K562 (cell line): ENCODE data around the gene GZMA. TPM values are rescaled to one million over a fixed set of nuclear protein-coding genes. Genes with fewer than 3 reads are reported as not detected.

Experiments used
- ATAC-seq: fragments of 200-7000 bp; cut with Tn5 transposase; 3 replicates; pipeline ENCODE4 v1.9.1; 2020; ENCODE audit warnings: moderate library complexity
- BruUV-seq: library from RNA; stranded (reverse); fragments of 400-500 nt; replicated peaks from 2 replicates; lab custom pipeline; 2021; lab: Mats Ljungman, UMichigan
- CTCF ChIA-PET: fragments of 300-600 bp; formaldehyde crosslinking; extraction: SDS; loops from one replicate; lab custom pipeline; 2021; ENCODE audit warnings: low intra/inter-chr PET ratio; lab: Yijun Ruan, JAX
- POLR2A ChIA-PET: fragments of 300-600, 350-650 bp; sonication (Branson Sonifier 250); formaldehyde crosslinking; extraction: SDS; loops from one replicate; lab custom pipeline; 2021; ENCODE audit warnings: antibody characterized with exemption, inconsistent platforms; lab: Yijun Ruan, JAX
- DNase-seq, 4 experiments: peaks; one replicate each; pipeline versions ENCODE4 v3.0.0 to v3.0.0-alpha.2; 2011 to 2018; ENCODE audit warnings: low spot score in 3 of 4, mixed read lengths in 3 of 4; ENCODE audit errors: extremely low read depth in 1 of 4
- FAIRE-seq: peaks from 2 replicates; lab custom pipeline; 2011; peaks lifted over from hg19 to GRCh38; lab: Jason Lieb, UNC
- H2AFZ ChIP-seq: 2 replicates; pipeline ENCODE4 v1.6.0; 2011; ENCODE audit warnings: low read depth, low read length, control low read depth, inconsistent platforms
- H3K27ac ChIP-seq: fragments of 200-600 bp; 3 replicates; pipeline ENCODE4 v1.8.0; 2011; ENCODE audit warnings: low read depth, mild to moderate bottlenecking, control low read depth, inconsistent platforms, low read length, moderate library complexity, mixed read lengths; ENCODE audit errors: extremely low read depth
- H3K27me3 ChIP-seq, 2 experiments: fragments of 300-600 bp in 1 of 2; 2 replicates in 1 of 2; 3 replicates in 1 of 2; pipeline versions ENCODE4 v1.6.0 to v1.8.0; 2011; ENCODE audit warnings: inconsistent platforms in 2 of 2, low read length in 2 of 2, mild to moderate bottlenecking in 1 of 2, mixed read lengths in 1 of 2, moderate library complexity in 1 of 2; ENCODE audit not compliant: control insufficient read depth in 2 of 2, insufficient read depth in 2 of 2
- H3K36me3 ChIP-seq: fragments of 300-600 bp; 3 replicates; pipeline ENCODE4 v1.8.0; 2011; ENCODE audit warnings: mild to moderate bottlenecking, low read length, inconsistent platforms; ENCODE audit not compliant: control insufficient read depth, insufficient read depth
- H3K4me1 ChIP-seq, 2 experiments: fragments of 200-600 bp in 1 of 2; replicated peaks in 1 of 2; 2 replicates in 1 of 2; 3 replicates in 1 of 2; pipeline versions ENCODE4 v1.5.1 to v1.8.0; 2011; ENCODE audit warnings: inconsistent platforms in 2 of 2, low read length in 2 of 2, mild to moderate bottlenecking in 1 of 2, mixed read lengths in 1 of 2, moderate library complexity in 1 of 2; ENCODE audit not compliant: control insufficient read depth in 2 of 2, insufficient read depth in 2 of 2
- H3K4me2 ChIP-seq: 2 replicates; pipeline ENCODE4 v1.6.1; 2011; ENCODE audit warnings: low read length, control low read depth, inconsistent platforms, mixed read lengths; ENCODE audit not compliant: insufficient read depth
- H3K4me3 ChIP-seq: fragments of 200-600 bp; sonication (generic), shearing (Covaris generic); 2 replicates; pipeline ENCODE4 v1.5.1; 2016; ENCODE audit warnings: control low read depth, inconsistent platforms
- H3K79me2 ChIP-seq: fragments of 200-600 bp; 3 replicates; pipeline ENCODE4 v1.8.0; 2011; ENCODE audit warnings: low read length, inconsistent platforms; ENCODE audit not compliant: control insufficient read depth, insufficient read depth
- H3K9ac ChIP-seq, 2 experiments: 2 replicates each; pipeline versions ENCODE4 v1.6.0 to v1.6.1; 2011; ENCODE audit warnings: low read depth in 2 of 2, low read length in 2 of 2, control low read depth in 1 of 2, inconsistent platforms in 1 of 2, mild to moderate bottlenecking in 1 of 2, mixed read lengths in 1 of 2; ENCODE audit not compliant: insufficient read depth in 1 of 2
- H3K9me1 ChIP-seq: one replicate; pipeline ENCODE4 v1.6.0; 2011; ENCODE audit warnings: inconsistent platforms, mild to moderate bottlenecking, low read length, moderate library complexity; ENCODE audit not compliant: control insufficient read depth, insufficient read depth
- H3K9me3 ChIP-seq: replicated peaks from 2 replicates; pipeline ENCODE4 v1.5.1; 2011; ENCODE audit warnings: low read depth, low read length, inconsistent platforms; ENCODE audit not compliant: control insufficient read depth, insufficient read depth
- H4K20me1 ChIP-seq: replicated peaks from 2 replicates; pipeline ENCODE4 v1.6.1; 2011; ENCODE audit warnings: low read length, inconsistent platforms, mixed read lengths; ENCODE audit not compliant: control insufficient read depth, insufficient read depth
- C11orf30 ChIP-seq: fragments of 450-650 bp; IDR thresholded peaks from 2 replicates; pipeline ENCODE4 v1.6.1; 2016; ENCODE audit warnings: low read depth, mild to moderate bottlenecking
- CBFA2T2 ChIP-seq: fragments of 450-650 bp; conservative IDR thresholded peaks from 2 replicates; pipeline ENCODE4 v1.6.1; 2017; ENCODE audit warnings: mild to moderate bottlenecking
- EWSR1 ChIP-seq: fragments of 450-650 bp; IDR thresholded peaks from 2 replicates; pipeline ENCODE4 v1.6.1; 2018; ENCODE audit warnings: borderline replicate concordance, mild to moderate bottlenecking, low read depth, moderate library complexity; ENCODE audit not compliant: partially characterized antibody
- NR1H2 ChIP-seq: sonication (generic); formaldehyde crosslinking; IDR thresholded peaks from 2 replicates; pipeline ENCODE4 v1.4.0; 2020; ENCODE audit warnings: mild to moderate bottlenecking, missing genetic modification reagents
- RUNX1 ChIP-seq: sonication (generic); IDR thresholded peaks from 2 replicates; pipeline ENCODE4 v1.6.1; 2016; ENCODE audit warnings: antibody characterized with exemption, low read depth
- SMARCB1 ChIP-seq: IDR thresholded peaks from 2 replicates; pipeline ENCODE4 v1.6.1; 2011; ENCODE audit warnings: improper control_type of control experiment, low read depth; ENCODE audit not compliant: insufficient read length
- SNRNP70 ChIP-seq: fragments of 200-400 bp; formaldehyde crosslinking; optimal IDR thresholded peaks from 2 replicates; pipeline ENCODE3; 2017; ENCODE audit warnings: low read depth, low read length
- TEAD1 ChIP-seq, 2 experiments: fragments of 450-650 bp in 1 of 2; sonication (generic) in 1 of 2; formaldehyde crosslinking; IDR thresholded peaks; 2 replicates each; pipeline versions ENCODE4 v1.4.0 to v1.8.0; 2020 to 2022; ENCODE audit warnings: mild to moderate bottlenecking in 2 of 2, missing genetic modification reagents in 1 of 2
- ZKSCAN3 ChIP-seq: fragments of 250-450 bp; sonication (Bioruptor Pico); IDR thresholded peaks from 2 replicates; pipeline ENCODE4 v1.4.0; 2020
- ZNF12 ChIP-seq: sonication (generic); formaldehyde crosslinking; IDR thresholded peaks from 2 replicates; pipeline ENCODE4 v1.4.0; 2020; ENCODE audit warnings: mild to moderate bottlenecking, missing genetic modification reagents
- WGBS: fragments of 100-300 bp; shearing (Covaris generic); methylation state at CpG from one replicate; pipeline ENCODE4 v1.1.6; 2016; ENCODE audit warnings: low coverage, mixed read lengths; ENCODE audit not compliant: insufficient coverage; ENCODE audit errors: missing lambda C conversion rate; 5-methylcytosine and 5-hydroxymethylcytosine counted together
- in situ Hi-C: fragments of 300-500 bp; cut with MboI; formaldehyde crosslinking; loops from 4 replicates; pipeline ENCODE4 v1.15.0; 2018; ENCODE audit warnings: inconsistent platforms, mixed read lengths
- intact Hi-C: fragments of 100-400 bp; cut with micrococcal nuclease; formaldehyde crosslinking; loops from 2 replicates; pipeline ENCODE4 v1.14.2; 2022
- polyA plus RNA-seq, 8 experiments: library from polyadenylated mRNA; depleted of rRNA in 4 of 8; stranded (reverse) in 5 of 8; unstranded in 3 of 8; fragments of >200 nt; fragmentation: Nextera tagmentation in 2 of 8; fragmentation: Illumina TruSeq in 1 of 8; extraction: Ambion mirVana in 2 of 8; extraction: Trizol in 1 of 8; gene quantifications; 2 replicates each; pipeline versions ENCODE4 v1.2.1 to v1.2.3, GENCODE V29; 2011 to 2014; ENCODE audit warnings: inconsistent platforms in 1 of 8, missing spikeins in 1 of 8
- total RNA-seq, 7 experiments: library from RNA; depleted of rRNA in 6 of 7; stranded (reverse); fragments of >200 nt in 6 of 7; fragmentation: Illumina TruSeq in 2 of 7; extraction: Trizol in 2 of 7; gene quantifications; 2 replicates each; pipeline versions ENCODE4 v1.2.1 to v1.2.3, GENCODE V29; 2011 to 2021; ENCODE audit warnings: low replicate concordance in 1 of 7
- TF ChIP-seq, protein P1 (sequence below): fragments of 250-450 bp; sonication (Bioruptor Pico); IDR thresholded peaks from 2 replicates; pipeline ENCODE4 v1.5.0; 2020; ENCODE audit warnings: mild to moderate bottlenecking, borderline replicate concordance
- TF ChIP-seq, protein P2 (sequence below): fragments of 450-650 bp; formaldehyde crosslinking; IDR thresholded peaks from 2 replicates; pipeline ENCODE4 v1.4.0; 2022; ENCODE audit warnings: missing genetic modification characterization
- TF ChIP-seq, protein P3 (sequence below), 2 experiments: IDR thresholded peaks; 2 replicates each; pipeline ENCODE4 v1.6.1; 2011; ENCODE audit warnings: borderline replicate concordance in 1 of 2, control low read depth in 1 of 2, low read depth in 1 of 2, low read length in 1 of 2, mild to moderate bottlenecking in 1 of 2, mixed read lengths in 1 of 2, moderate library complexity in 1 of 2; ENCODE audit not compliant: insufficient read depth in 1 of 2, insufficient read length in 1 of 2, poor library complexity in 1 of 2, severe bottlenecking in 1 of 2; ENCODE audit errors: extremely low read depth in 1 of 2
- TF ChIP-seq, protein P4 (sequence below), 2 experiments: fragments of 450-650 bp; conservative IDR thresholded peaks; 2 replicates each; pipeline ENCODE4 v1.6.1; 2017; ENCODE audit warnings: mild to moderate bottlenecking in 2 of 2, moderate library complexity in 2 of 2

GZMA gene
- total and polyA plus RNA-seq, 9 of the 15 experiments (the other 6 are each of a cell fraction or from before 2014, with no cell fraction given), result not detected

DNA sequence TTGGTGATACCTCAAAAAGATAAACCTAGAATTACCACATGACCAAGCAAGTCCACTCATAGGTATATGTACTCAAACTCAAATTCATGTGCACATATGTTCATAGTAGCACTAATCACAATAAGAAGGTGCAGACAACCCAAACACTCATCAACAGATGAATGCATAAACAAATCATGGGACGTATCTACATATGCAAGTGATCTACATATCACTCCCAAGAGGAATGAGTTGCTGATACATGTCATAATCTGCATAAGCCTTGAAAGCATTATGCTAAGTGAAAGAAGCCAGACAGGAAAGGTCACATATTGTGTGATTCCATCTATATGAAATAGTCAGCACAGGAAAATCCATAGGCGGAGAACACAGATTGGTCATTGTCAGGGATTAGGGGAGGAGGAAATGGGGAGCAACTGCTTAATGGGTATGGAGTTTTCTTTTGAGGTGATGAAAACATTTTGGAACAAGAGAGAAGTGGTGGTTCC is 46.9 kb downstream of the GZMA start:
- CTCF ChIA-PET, result no interaction called here
- no peak for FAIRE-seq
- in situ Hi-C loops, result no loop called here
- TF ChIP-seq SNRNP70, result no peak
- TF ChIP-seq C11orf30, result no peak
- no peak for TF ChIP-seq SMARCB1
- no peak for TF ChIP-seq ZKSCAN3
- TF ChIP-seq RUNX1, result no peak
- TF ChIP-seq, protein P1, sequence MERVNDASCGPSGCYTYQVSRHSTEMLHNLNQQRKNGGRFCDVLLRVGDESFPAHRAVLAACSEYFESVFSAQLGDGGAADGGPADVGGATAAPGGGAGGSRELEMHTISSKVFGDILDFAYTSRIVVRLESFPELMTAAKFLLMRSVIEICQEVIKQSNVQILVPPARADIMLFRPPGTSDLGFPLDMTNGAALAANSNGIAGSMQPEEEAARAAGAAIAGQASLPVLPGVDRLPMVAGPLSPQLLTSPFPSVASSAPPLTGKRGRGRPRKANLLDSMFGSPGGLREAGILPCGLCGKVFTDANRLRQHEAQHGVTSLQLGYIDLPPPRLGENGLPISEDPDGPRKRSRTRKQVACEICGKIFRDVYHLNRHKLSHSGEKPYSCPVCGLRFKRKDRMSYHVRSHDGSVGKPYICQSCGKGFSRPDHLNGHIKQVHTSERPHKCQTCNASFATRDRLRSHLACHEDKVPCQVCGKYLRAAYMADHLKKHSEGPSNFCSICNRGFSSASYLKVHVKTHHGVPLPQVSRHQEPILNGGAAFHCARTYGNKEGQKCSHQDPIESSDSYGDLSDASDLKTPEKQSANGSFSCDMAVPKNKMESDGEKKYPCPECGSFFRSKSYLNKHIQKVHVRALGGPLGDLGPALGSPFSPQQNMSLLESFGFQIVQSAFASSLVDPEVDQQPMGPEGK, result no peak
- TF ChIP-seq, protein P2, sequence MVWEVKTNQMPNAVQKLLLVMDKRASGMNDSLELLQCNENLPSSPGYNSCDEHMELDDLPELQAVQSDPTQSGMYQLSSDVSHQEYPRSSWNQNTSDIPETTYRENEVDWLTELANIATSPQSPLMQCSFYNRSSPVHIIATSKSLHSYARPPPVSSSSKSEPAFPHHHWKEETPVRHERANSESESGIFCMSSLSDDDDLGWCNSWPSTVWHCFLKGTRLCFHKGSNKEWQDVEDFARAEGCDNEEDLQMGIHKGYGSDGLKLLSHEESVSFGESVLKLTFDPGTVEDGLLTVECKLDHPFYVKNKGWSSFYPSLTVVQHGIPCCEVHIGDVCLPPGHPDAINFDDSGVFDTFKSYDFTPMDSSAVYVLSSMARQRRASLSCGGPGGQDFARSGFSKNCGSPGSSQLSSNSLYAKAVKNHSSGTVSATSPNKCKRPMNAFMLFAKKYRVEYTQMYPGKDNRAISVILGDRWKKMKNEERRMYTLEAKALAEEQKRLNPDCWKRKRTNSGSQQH (CRISPR knock-in tag), result no peak
- TF ChIP-seq TEAD1 (CRISPR knock-in tag; IDR thresholded peaks at IDR 0.05), result no peak
- no peak for TF ChIP-seq CBFA2T2
- TF ChIP-seq, protein P3, sequence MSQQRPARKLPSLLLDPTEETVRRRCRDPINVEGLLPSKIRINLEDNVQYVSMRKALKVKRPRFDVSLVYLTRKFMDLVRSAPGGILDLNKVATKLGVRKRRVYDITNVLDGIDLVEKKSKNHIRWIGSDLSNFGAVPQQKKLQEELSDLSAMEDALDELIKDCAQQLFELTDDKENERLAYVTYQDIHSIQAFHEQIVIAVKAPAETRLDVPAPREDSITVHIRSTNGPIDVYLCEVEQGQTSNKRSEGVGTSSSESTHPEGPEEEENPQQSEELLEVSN (IDR thresholded peaks at IDR 0.05; ENCODE audit: borderline replicate concordance in 1 of 2, extremely low read depth in 1 of 2, insufficient read depth in 1 of 2, insufficient read length in 1 of 2, low read depth in 1 of 2, low read length in 1 of 2, poor library complexity in 1 of 2, severe bottlenecking in 1 of 2), result no peak
- TF ChIP-seq ZNF12 (CRISPR knock-in tag), result no peak
- TF ChIP-seq NR1H2 (CRISPR knock-in tag), result no peak
- TF ChIP-seq, protein P4, sequence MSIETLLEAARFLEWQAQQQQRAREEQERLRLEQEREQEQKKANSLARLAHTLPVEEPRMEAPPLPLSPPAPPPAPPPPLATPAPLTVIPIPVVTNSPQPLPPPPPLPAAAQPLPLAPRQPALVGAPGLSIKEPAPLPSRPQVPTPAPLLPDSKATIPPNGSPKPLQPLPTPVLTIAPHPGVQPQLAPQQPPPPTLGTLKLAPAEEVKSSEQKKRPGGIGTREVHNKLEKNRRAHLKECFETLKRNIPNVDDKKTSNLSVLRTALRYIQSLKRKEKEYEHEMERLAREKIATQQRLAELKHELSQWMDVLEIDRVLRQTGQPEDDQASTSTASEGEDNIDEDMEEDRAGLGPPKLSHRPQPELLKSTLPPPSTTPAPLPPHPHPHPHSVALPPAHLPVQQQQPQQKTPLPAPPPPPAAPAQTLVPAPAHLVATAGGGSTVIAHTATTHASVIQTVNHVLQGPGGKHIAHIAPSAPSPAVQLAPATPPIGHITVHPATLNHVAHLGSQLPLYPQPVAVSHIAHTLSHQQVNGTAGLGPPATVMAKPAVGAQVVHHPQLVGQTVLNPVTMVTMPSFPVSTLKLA (conservative IDR thresholded peaks at IDR 0.05), result no peak
- no peak for TF ChIP-seq EWSR1

More for the DNA sequence above, 46.9 kb downstream of the GZMA start:
- no peaks in the 10 kb centered on the region for H3K79me2 ChIP-seq
- no peaks in the 10 kb centered on the region for H3K4me1 ChIP-seq
- H3K4me3 ChIP-seq, result no peak overlapping the region
- 3% methylated on average over 2 of the region's 2 CpGs for WGBS
- intact Hi-C loops, result no loop called here
- H4K20me1 ChIP-seq, result no peaks in the 10 kb centered on the region
- no peak for ATAC-seq
- H3K27me3 ChIP-seq, result peaks cover 6 to 17% of the 10 kb centered on the region in 2 experiments; a peak in 4 of 5 replicates
- H2AFZ ChIP-seq, result no peak overlapping the region
- BruUV-seq, result no TSS peak
- H3K9ac ChIP-seq, result no peak overlapping the region
- H3K9me3 ChIP-seq, result no peaks in the 10 kb centered on the region
- no peak overlapping the region for H3K27ac ChIP-seq
- no peak overlapping the region for H3K4me2 ChIP-seq
- H3K9me1 ChIP-seq, result no peaks in the 10 kb centered on the region
- H3K36me3 ChIP-seq, result no peaks in the 10 kb centered on the region
- POLR2A ChIA-PET, result no interaction called here
- DNase-seq, result no peak
